HEK293 (cell line): Measurements from ENCODE around the gene NDRG4.

Experiments
- ATF2 ChIP-seq: fragments of 450-650 bp; formaldehyde crosslinking; IDR thresholded peaks from 2 replicates; pipeline ENCODE4 v1.5.1; 2016; ENCODE audit warnings: missing biosample characterization, missing genetic modification characterization, low read depth
- GLIS1 ChIP-seq: fragments of 450-650 bp; formaldehyde crosslinking; IDR thresholded peaks from 2 replicates; pipeline ENCODE4 v1.5.1; 2016; ENCODE audit warnings: missing biosample characterization, missing genetic modification characterization
- KLF16 ChIP-seq: fragments of 450-650 bp; formaldehyde crosslinking; IDR thresholded peaks from 2 replicates; pipeline ENCODE4 v1.5.1; 2017; ENCODE audit warnings: missing biosample characterization, missing genetic modification characterization
- OSR2 ChIP-seq: fragments of 450-650 bp; formaldehyde crosslinking; IDR thresholded peaks from 2 replicates; pipeline ENCODE4 v1.5.1; 2016; ENCODE audit warnings: missing biosample characterization, missing genetic modification characterization
- SCRT1 ChIP-seq: fragments of 450-650 bp; formaldehyde crosslinking; IDR thresholded peaks from 2 replicates; pipeline ENCODE4 v1.5.1; 2016; ENCODE audit warnings: missing biosample characterization, missing genetic modification characterization, borderline replicate concordance
- SP7 ChIP-seq: fragments of 450-650 bp; formaldehyde crosslinking; IDR thresholded peaks from 2 replicates; pipeline ENCODE4 v1.5.1; 2016; ENCODE audit warnings: missing biosample characterization, missing genetic modification characterization
- ZBTB10 ChIP-seq: fragments of 450-650 bp; formaldehyde crosslinking; IDR thresholded peaks from 2 replicates; pipeline ENCODE4 v1.5.1; 2016; ENCODE audit warnings: missing biosample characterization, missing genetic modification characterization
- ZBTB8A ChIP-seq: fragments of 450-650 bp; formaldehyde crosslinking; IDR thresholded peaks from 2 replicates; pipeline ENCODE4 v1.5.1; 2016; ENCODE audit warnings: missing biosample characterization, missing genetic modification characterization
- ZFHX2 ChIP-seq: fragments of 450-650 bp; formaldehyde crosslinking; conservative IDR thresholded peaks from 2 replicates; pipeline ENCODE4 v1.5.1; 2016; ENCODE audit warnings: missing biosample characterization, missing genetic modification characterization
- ZIC2 ChIP-seq: fragments of 450-650 bp; formaldehyde crosslinking; IDR thresholded peaks from 2 replicates; pipeline ENCODE4 v1.5.1; 2016; ENCODE audit warnings: missing biosample characterization, missing genetic modification characterization
- ZNF114 ChIP-seq: fragments of 450-650 bp; formaldehyde crosslinking; IDR thresholded peaks from 2 replicates; pipeline ENCODE4 v1.5.0; 2017; ENCODE audit warnings: missing biosample characterization, missing genetic modification characterization
- ZNF169 ChIP-seq: fragments of 450-650 bp; formaldehyde crosslinking; IDR thresholded peaks from 2 replicates; pipeline ENCODE4 v1.5.1; 2016; ENCODE audit warnings: missing biosample characterization, missing genetic modification characterization
- ZNF239 ChIP-seq: fragments of 450-650 bp; formaldehyde crosslinking; IDR thresholded peaks from 2 replicates; pipeline ENCODE4 v1.5.1; 2016; ENCODE audit warnings: missing biosample characterization, missing genetic modification characterization
- ZNF26 ChIP-seq: fragments of 450-650 bp; formaldehyde crosslinking; IDR thresholded peaks from 2 replicates; pipeline ENCODE4 v1.5.1; 2016; ENCODE audit warnings: missing biosample characterization, missing genetic modification characterization
- ZNF280D ChIP-seq: fragments of 450-650 bp; formaldehyde crosslinking; IDR thresholded peaks from 2 replicates; pipeline ENCODE4 v1.5.1; 2016; ENCODE audit warnings: missing biosample characterization, missing genetic modification characterization
- ZNF335 ChIP-seq: fragments of 450-650 bp; formaldehyde crosslinking; conservative IDR thresholded peaks from 2 replicates; pipeline ENCODE4 v1.5.1; 2016; ENCODE audit warnings: missing biosample characterization, missing genetic modification characterization
- ZNF341 ChIP-seq: fragments of 450-650 bp; formaldehyde crosslinking; IDR thresholded peaks from 2 replicates; pipeline ENCODE4; 2016; ENCODE audit warnings: low read depth, missing biosample characterization, missing genetic modification characterization
- ZNF350 ChIP-seq: fragments of 450-650 bp; formaldehyde crosslinking; IDR thresholded peaks from 2 replicates; pipeline ENCODE4 v1.5.0; 2017; ENCODE audit warnings: missing biosample characterization, mild to moderate bottlenecking, missing genetic modification characterization
- ZNF37A ChIP-seq: fragments of 450-650 bp; IDR thresholded peaks from 2 replicates; pipeline ENCODE4 v1.5.1; 2018; ENCODE audit warnings: missing biosample characterization, missing genetic modification characterization
- ZNF398 ChIP-seq: fragments of 450-650 bp; formaldehyde crosslinking; IDR thresholded peaks from 2 replicates; pipeline ENCODE4 v1.5.1; 2017; ENCODE audit warnings: missing biosample characterization, missing genetic modification characterization
- ZNF514 ChIP-seq: fragments of 450-650 bp; formaldehyde crosslinking; IDR thresholded peaks from 2 replicates; pipeline ENCODE4 v1.5.1; 2016; ENCODE audit warnings: missing biosample characterization, missing genetic modification characterization
- ZNF544 ChIP-seq: fragments of 450-650 bp; formaldehyde crosslinking; IDR thresholded peaks from 2 replicates; pipeline ENCODE4 v1.5.0; 2017; ENCODE audit warnings: missing biosample characterization, missing genetic modification characterization
- ZNF585B ChIP-seq: fragments of 450-650 bp; formaldehyde crosslinking; IDR thresholded peaks from 2 replicates; pipeline ENCODE4 v1.5.1; 2016; ENCODE audit warnings: missing biosample characterization, missing genetic modification characterization
- ZNF596 ChIP-seq: fragments of 450-650 bp; IDR thresholded peaks from 2 replicates; pipeline ENCODE4 v1.5.0; 2018; ENCODE audit warnings: missing biosample characterization, mild to moderate bottlenecking, missing genetic modification characterization, moderate library complexity
- ZNF670 ChIP-seq: fragments of 450-650 bp; formaldehyde crosslinking; IDR thresholded peaks from 2 replicates; pipeline ENCODE4 v1.5.1; 2016; ENCODE audit warnings: missing biosample characterization, missing genetic modification characterization, low read depth
- ZSCAN18 ChIP-seq: fragments of 450-650 bp; formaldehyde crosslinking; IDR thresholded peaks from 2 replicates; pipeline ENCODE4 v1.5.1; 2016; ENCODE audit warnings: missing biosample characterization, missing genetic modification characterization
- ZSCAN23 ChIP-seq: fragments of 450-650 bp; formaldehyde crosslinking; IDR thresholded peaks from 2 replicates; pipeline ENCODE4 v1.5.1; 2016; ENCODE audit warnings: missing biosample characterization, missing genetic modification characterization
- ZSCAN30 ChIP-seq: fragments of 450-650 bp; IDR thresholded peaks from 2 replicates; pipeline ENCODE4 v1.5.1; 2018; ENCODE audit warnings: missing biosample characterization, mild to moderate bottlenecking, missing genetic modification characterization, moderate library complexity

NDRG4 gene

GRCh38 chr16:58464047-58464915, 35.7 kb upstream of the NDRG4 start (continued):
- TF ChIP-seq ZNF280D (tag by site-specific recombination) (no peak), ZNF26 (tag by site-specific recombination) (no peak), ZNF114 (tag by site-specific recombination) (no peak), ZNF169 (tag by site-specific recombination) (no peak), ZSCAN30 (no peak), ZNF514 (no peak), ATF2 (tag by site-specific recombination) (no peak), ZNF239 (no peak), ZSCAN18 (tag by site-specific recombination) (no peak), ZBTB10 (tag by site-specific recombination) (peak; percentile 55; the same call in 1 of the 2 replicates), ZBTB8A (peak; percentile 34; the same call in 1 of the 2 replicates), ZNF37A (tag by site-specific recombination) (no peak), ZNF335 (tag by site-specific recombination) (peak; percentile 96), ZNF670 (tag by site-specific recombination) (no peak), KLF16 (tag by site-specific recombination) (no peak), ZNF341 (tag by site-specific recombination) (no peak), ZNF350 (tag by site-specific recombination) (no peak), ZFHX2 (tag by site-specific recombination) (peak; percentile 69), OSR2 (no peak), ZNF398 (tag by site-specific recombination) (peak; percentile 96), SP7 (tag by site-specific recombination) (peak; percentile 11; the same call in 1 of the 2 replicates), ZNF585B (tag by site-specific recombination) (no peak), ZSCAN23 (no peak), ZNF596 (tag by site-specific recombination) (no peak), ZIC2 (peak; percentile 70), SCRT1 (tag by site-specific recombination) (no peak), ZNF544 (tag by site-specific recombination) (no peak), GLIS1 (tag by site-specific recombination) (peak; percentile 98)
